HepG2 (cell line): ENCODE measurements around the gene RAB14. TPM values are rescaled to one million over a fixed set of nuclear protein-coding genes. Genes with fewer than 3 reads are reported as not detected.

ENCODE experiments used
- ATAC-seq: fragments of 200-7000 bp; cut with Tn5 transposase; 3 replicates; pipeline ENCODE4 v1.9.1; 2020; ENCODE audit warnings: mild to moderate bottlenecking, moderate library complexity
- BruUV-seq: library from RNA; stranded (reverse); fragments of 400-500 nt; replicated peaks from 2 replicates; lab custom pipeline; 2021; lab: Mats Ljungman, UMichigan
- CTCF ChIA-PET: fragments of 300-600 bp; formaldehyde crosslinking; extraction: SDS; loops from one replicate; lab custom pipeline; 2021; ENCODE audit warnings: low total read pairs, inconsistent platforms, low intra/inter-chr PET ratio; lab: Yijun Ruan, JAX
- POLR2A ChIA-PET: fragments of 350-600 bp; sonication (Branson Sonifier 250); formaldehyde crosslinking; loops from one replicate; lab custom pipeline; 2020; ENCODE audit warnings: antibody characterized with exemption, inconsistent platforms; lab: Yijun Ruan, JAX
- DNase-seq: peaks from one replicate; pipeline ENCODE4 v3.0.0-alpha.2; 2015; ENCODE audit warnings: low spot score
- FAIRE-seq: peaks from 3 replicates; lab custom pipeline; 2011; peaks lifted over from hg19 to GRCh38; lab: Jason Lieb, UNC
- H2AFZ ChIP-seq: one replicate; pipeline ENCODE4 v1.6.1; 2011; ENCODE audit warnings: low read length, inconsistent platforms
- H3K27ac ChIP-seq: fragments of 300-600 bp; 3 replicates; pipeline ENCODE4 v1.8.0; 2011; ENCODE audit warnings: mixed run types, mild to moderate bottlenecking, mixed read lengths, low read length, inconsistent platforms; ENCODE audit not compliant: insufficient read depth; ENCODE audit errors: extremely low read length
- H3K27me3 ChIP-seq, 2 experiments: fragments of 200-600 bp in 1 of 2; 2 replicates in 1 of 2; 3 replicates in 1 of 2; pipeline versions ENCODE4 v1.6.0 to v1.8.0; 2011; ENCODE audit warnings: low read length in 2 of 2, mild to moderate bottlenecking in 2 of 2, moderate library complexity in 2 of 2, inconsistent platforms in 1 of 2; ENCODE audit not compliant: insufficient read depth in 2 of 2, control insufficient read depth in 1 of 2
- H3K36me3 ChIP-seq, 2 experiments: fragments of 200-600 bp in 1 of 2; replicated peaks in 1 of 2; 2 replicates in 1 of 2; 3 replicates in 1 of 2; pipeline versions ENCODE4 v1.5.1 to v1.8.0; 2011; ENCODE audit warnings: low read length in 2 of 2, inconsistent platforms in 1 of 2; ENCODE audit not compliant: insufficient read depth in 2 of 2, control insufficient read depth in 1 of 2
- H3K4me1 ChIP-seq: 2 replicates; pipeline ENCODE4 v1.5.1; 2012; ENCODE audit warnings: low read length, inconsistent platforms; ENCODE audit not compliant: insufficient read depth
- H3K4me2 ChIP-seq: 2 replicates; pipeline ENCODE4 v1.6.0; 2011; ENCODE audit warnings: low read depth, low read length, inconsistent platforms
- H3K4me3 ChIP-seq, 3 experiments: fragments of 200-600 bp in 1 of 3; sonication (generic), shearing (Covaris generic) in 1 of 3; replicated peaks in 1 of 3; 2 replicates each; pipeline ENCODE4 v1.5.1; 2011 to 2016; ENCODE audit warnings: low read length in 3 of 3, inconsistent platforms in 2 of 3, low read depth in 2 of 3, mild to moderate bottlenecking in 2 of 3, control low read depth in 1 of 3, mixed read lengths in 1 of 3; ENCODE audit not compliant: insufficient read depth in 1 of 3
- H3K79me2 ChIP-seq: one replicate; pipeline ENCODE4 v1.6.1; 2011; ENCODE audit warnings: low read length, inconsistent platforms; ENCODE audit not compliant: insufficient read depth
- H3K9ac ChIP-seq: 2 replicates; pipeline ENCODE4 v1.6.0; 2011; ENCODE audit warnings: mild to moderate bottlenecking, low read depth, low read length, inconsistent platforms; ENCODE audit not compliant: insufficient read depth
- H3K9me3 ChIP-seq: 2 replicates; pipeline ENCODE4 v1.5.1; 2012; ENCODE audit warnings: mild to moderate bottlenecking, low read length
- H4K20me1 ChIP-seq: 2 replicates; pipeline ENCODE4 v1.6.0; 2011; ENCODE audit warnings: inconsistent platforms, mild to moderate bottlenecking, low read length, moderate library complexity; ENCODE audit not compliant: insufficient read depth
- ARHGAP35 ChIP-seq: sonication (generic); formaldehyde crosslinking; IDR thresholded peaks from 2 replicates; pipeline ENCODE4 v1.9.0; 2022; ENCODE audit warnings: mild to moderate bottlenecking, inconsistent platforms, moderate library complexity, missing genetic modification reagents, borderline replicate concordance
- CEBPG ChIP-seq: IDR thresholded peaks from 2 replicates; pipeline ENCODE4 v1.6.1; 2016
- DMAP1 ChIP-seq: IDR thresholded peaks from 2 replicates; pipeline ENCODE4 v1.6.1; 2016
- FOXK2 ChIP-seq: fragments of 450-650 bp; IDR thresholded peaks from 2 replicates; pipeline ENCODE4 v1.6.1; 2016
- JUNB ChIP-seq: sonication (generic); formaldehyde crosslinking; IDR thresholded peaks from 2 replicates; pipeline ENCODE4 v1.8.0; 2022; ENCODE audit warnings: missing genetic modification reagents, mild to moderate bottlenecking, borderline replicate concordance
- MTF1 ChIP-seq: sonication (generic); formaldehyde crosslinking; IDR thresholded peaks from 2 replicates; pipeline ENCODE4 v1.5.0; 2020; ENCODE audit warnings: missing genetic modification reagents
- NFIB ChIP-seq: sonication (generic); formaldehyde crosslinking; IDR thresholded peaks from 2 replicates; pipeline ENCODE4 v1.9.0; 2021; ENCODE audit warnings: missing genetic modification reagents, mild to moderate bottlenecking, borderline replicate concordance
- RBAK ChIP-seq: sonication (generic); formaldehyde crosslinking; IDR thresholded peaks from 2 replicates; pipeline ENCODE4 v1.5.1; 2020; ENCODE audit warnings: mild to moderate bottlenecking, missing genetic modification reagents
- SALL1 ChIP-seq: sonication (generic); formaldehyde crosslinking; IDR thresholded peaks from 2 replicates; pipeline ENCODE4 v1.8.0; 2022; ENCODE audit warnings: mild to moderate bottlenecking, missing genetic modification reagents
- TERF1 ChIP-seq: sonication (generic); formaldehyde crosslinking; IDR thresholded peaks from 2 replicates; pipeline ENCODE4 v1.8.0; 2022; ENCODE audit warnings: mild to moderate bottlenecking, missing genetic modification reagents, moderate library complexity
- ZFP36L1 ChIP-seq: sonication (generic); formaldehyde crosslinking; IDR thresholded peaks from 2 replicates; pipeline ENCODE4 v1.8.0; 2022; ENCODE audit warnings: mild to moderate bottlenecking, missing genetic modification reagents, moderate library complexity
- ZFP62 ChIP-seq: sonication (generic); formaldehyde crosslinking; IDR thresholded peaks from 2 replicates; pipeline ENCODE4 v1.4.0; 2020; ENCODE audit warnings: missing genetic modification reagents
- ZKSCAN8 ChIP-seq: IDR thresholded peaks from 2 replicates; pipeline ENCODE4 v1.6.1; 2016; ENCODE audit warnings: borderline replicate concordance, missing genetic modification reagents, missing compliant biosample characterization
- ZNF33A ChIP-seq: sonication (generic); formaldehyde crosslinking; IDR thresholded peaks from 2 replicates; pipeline ENCODE4 v1.5.1; 2020; ENCODE audit warnings: missing genetic modification reagents, mild to moderate bottlenecking, moderate library complexity, borderline replicate concordance
- ZNF704 ChIP-seq: sonication (generic); formaldehyde crosslinking; IDR thresholded peaks from 2 replicates; pipeline ENCODE4 v1.8.1; 2023; ENCODE audit warnings: mild to moderate bottlenecking, inconsistent platforms, moderate library complexity, missing genetic modification reagents, borderline replicate concordance
- ZNF841 ChIP-seq: sonication (generic); formaldehyde crosslinking; IDR thresholded peaks from 2 replicates; pipeline ENCODE4 v1.8.1; 2023; ENCODE audit warnings: missing genetic modification reagents, borderline replicate concordance
- WGBS: methylation state at CpG from one replicate; pipeline ENCODE4 v1.1.6; 2017; ENCODE audit warnings: low lambda C conversion rate; 5-methylcytosine and 5-hydroxymethylcytosine counted together
- in situ Hi-C: cut with HindIII; loops from 2 replicates; pipeline ENCODE4 v1.10.0; 2017; ENCODE audit warnings: low pct_unique_long_range_greater_than_20kb; ENCODE audit not compliant: extremely low pct_ligation_motif_present
- intact Hi-C: fragments of 100-400 bp; cut with micrococcal nuclease; formaldehyde crosslinking; loops from one replicate; pipeline ENCODE4 v1.10.0; 2022; ENCODE audit not compliant: unreplicated experiment
- polyA plus RNA-seq, 8 experiments: library from polyadenylated mRNA; depleted of rRNA in 3 of 8; stranded (reverse) in 7 of 8; unstranded in 1 of 8; fragments of >200 nt; fragmentation: Illumina TruSeq in 4 of 8; extraction: Trizol in 4 of 8; gene quantifications; 2 replicates each; pipeline versions ENCODE4 v1.2.1 to v1.2.3, GENCODE V29; 2011 to 2016; ENCODE audit warnings: low read depth in 4 of 8, missing spikeins in 1 of 8, mixed read lengths in 1 of 8; ENCODE audit not compliant: insufficient read depth in 1 of 8
- total RNA-seq, 5 experiments: library from RNA; depleted of rRNA; stranded (reverse); fragments of >200 nt; fragmentation: Illumina TruSeq; extraction: Trizol; gene quantifications; 2 replicates each; pipeline ENCODE4 v1.2.3, GENCODE V29; 2016; ENCODE audit warnings: low read depth in 1 of 5

The RAB14 gene
- total and polyA plus RNA-seq, 2 of the 13 experiments (the other 11 are each of a cell fraction or from before 2014, with no cell fraction given), result 17.4 to 19.3 TPM

- no peak overlapping the region for H3K4me2 ChIP-seq
- ATAC-seq, result no peak
- in situ Hi-C loops, result no loop called here
- no TSS peak for BruUV-seq
- FAIRE-seq, result no peak
- 100% methylated on average over 2 of the region's 2 CpGs for WGBS
- H3K9ac ChIP-seq, result no peak overlapping the region
- no peaks in the 10 kb centered on the region for H4K20me1 ChIP-seq
- peaks cover 17 to 73% of the 10 kb centered on the region in 2 experiments for H3K36me3 ChIP-seq
- POLR2A ChIA-PET, result no interaction called here
- no peak overlapping the region for H3K4me3 ChIP-seq
- CTCF ChIA-PET, result no interaction called here
- no peaks in the 10 kb centered on the region for H3K27me3 ChIP-seq
- H3K79me2 ChIP-seq, result no peaks in the 10 kb centered on the region
- H3K27ac ChIP-seq, result no peak overlapping the region
- H3K9me3 ChIP-seq, result no peaks in the 10 kb centered on the region
- H3K4me1 ChIP-seq, result no peaks in the 10 kb centered on the region
- intact Hi-C loops, result no loop called here
- no peak for TF ChIP-seq SALL1 (CRISPR knock-in tag)
- TF ChIP-seq, all 625 proteins: peak for 0
- DNase-seq, result no peak
- H2AFZ ChIP-seq, result no peak overlapping the region
Observed at GRCh38 chr9:121143771-121144170, 57.9 kb downstream of the RAB14 start.

GRCh38 chr9:121141706-121142105, 60.0 kb downstream of the RAB14 start:
- H3K9me3 ChIP-seq, result no peaks in the 10 kb centered on the region
- intact Hi-C loops, result no loop called here
- FAIRE-seq (no peak), DNase-seq (no peak), ATAC-seq (no peak)
- H3K9ac ChIP-seq, result no peak overlapping the region
- H3K36me3 ChIP-seq, result peaks cover 13 to 74% of the 10 kb centered on the region in 2 experiments
- H2AFZ ChIP-seq, result no peak overlapping the region
- H3K27ac ChIP-seq, result no peak overlapping the region
- in situ Hi-C loops, result no loop called here
- BruUV-seq, result no TSS peak
- H3K79me2 ChIP-seq, result no peaks in the 10 kb centered on the region
- H3K4me1 ChIP-seq, result no peaks in the 10 kb centered on the region
- no peak overlapping the region for H3K4me2 ChIP-seq
- no peaks in the 10 kb centered on the region for H3K27me3 ChIP-seq
- H4K20me1 ChIP-seq, result no peaks in the 10 kb centered on the region
- whole genome bisulfite sequencing, result 98% methylated on average over 1 of the region's 1 CpG
- POLR2A ChIA-PET, result no interaction called here
- CTCF ChIA-PET, result no interaction called here
- no peak overlapping the region for H3K4me3 ChIP-seq
- TF ChIP-seq JUNB (CRISPR knock-in tag), result no peak
- no peak for TF ChIP-seq TERF1 (CRISPR knock-in tag)
- TF ChIP-seq ZNF841, result no peak
- TF ChIP-seq NFIB (CRISPR knock-in tag), result no peak
- no peak for TF ChIP-seq FOXK2
- no peak for TF ChIP-seq ZFP62 (CRISPR knock-in tag)
- no peak for TF ChIP-seq CEBPG (CRISPR knock-in tag)
- no peak for TF ChIP-seq ZKSCAN8 (CRISPR knock-in tag)
- TF ChIP-seq ARHGAP35 (CRISPR knock-in tag), result no peak
- no peak for TF ChIP-seq RBAK (CRISPR knock-in tag)
- TF ChIP-seq ZNF33A (CRISPR knock-in tag), result no peak
- no peak for TF ChIP-seq MTF1
- no peak for TF ChIP-seq ZNF704 (CRISPR knock-in tag)
- TF ChIP-seq ZFP36L1 (CRISPR knock-in tag), result no peak
- no peak for TF ChIP-seq DMAP1 (CRISPR knock-in tag)
